Measurements from ENCODE around the gene ATP6V1B1. TPM values are rescaled to one million over a fixed set of nuclear protein-coding genes. Genes with fewer than 3 reads are reported as not detected.

ATP6V1B1 gene
- total and polyA plus RNA-seq, 2 of the 4 experiments (the other 2 are of a cell fraction) = 1.3 TPM; not detected in 1

DNA sequence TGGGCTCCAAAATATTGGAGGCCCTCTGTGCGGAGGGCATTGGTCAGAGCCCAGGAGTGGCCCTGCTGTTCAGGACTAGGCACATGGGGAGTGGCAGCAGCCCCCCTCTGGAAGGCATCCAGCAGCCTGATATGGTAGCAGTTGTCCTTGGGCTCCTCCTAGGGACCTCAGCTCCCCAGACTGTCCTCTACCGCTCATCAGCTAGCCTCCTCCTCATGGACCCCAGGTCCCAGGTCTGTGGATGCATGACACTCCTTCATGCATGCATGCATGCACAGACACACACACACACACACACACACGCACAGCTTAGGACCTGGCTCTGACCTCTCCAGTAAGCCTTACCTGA is 15.4 kb upstream of the ATP6V1B1 start:
- POLR2A ChIA-PET (ENCODE audit: unreplicated experiment) = no interaction called here
- no TSS peak for BruUV-seq (replicated peaks)
- H3K4ac ChIP-seq (ENCODE audit: low read depth, low read length) = no peak overlapping the region

More for the DNA sequence above, 15.4 kb upstream of the ATP6V1B1 start:
- no peak overlapping the region for H3K4me3 ChIP-seq (ENCODE audit: insufficient read depth, low read depth, low read length)
- H3K9ac ChIP-seq (ENCODE audit: low read depth, low read length) = no peak overlapping the region
- no peak overlapping the region for H2BK20ac ChIP-seq (ENCODE audit: low read depth, low read length)
- no peak overlapping the region for H3K56ac ChIP-seq (ENCODE audit: extremely low read depth, insufficient read depth, low read length)
- H2BK5ac ChIP-seq (ENCODE audit: low read depth, low read length, poor library complexity, severe bottlenecking) = no peak overlapping the region
- CTCF ChIA-PET = interaction anchor here (0.6 to 1.4 kb wide), 7 partner anchors 28 to 57 kb away, joined by 3 to 7 read pairs (median 4); no protein-coding TSS in a partner anchor
- H2AK5ac ChIP-seq (ENCODE audit: low read depth, low read length) = no peak overlapping the region
- no peaks in the 10 kb centered on the region for H3K79me1 ChIP-seq (ENCODE audit: low read depth in 1 of 2, low read length in 2 of 2)
- no CpG with 5 or more reads among the region's 3 CpGs for WGBS, 2 experiments (ENCODE audit: extremely low coverage in 2 of 2, insufficient read length in 1 of 2)
- no peak overlapping the region for H3K27ac ChIP-seq (ENCODE audit: insufficient read depth, low read length)
- H4K91ac ChIP-seq (ENCODE audit: insufficient read depth, low read depth, low read length) = no peak overlapping the region
- peak overlapping the region; percentile 18 for H2AFZ ChIP-seq (replicated peaks; ENCODE audit: low read length, poor library complexity)
- dilution Hi-C loops (cut with HindIII; ENCODE audit: low sequenced_read_pairs, unreplicated experiment) (no loop called here), in situ Hi-C loops (cut with MboI; ENCODE audit: low sequenced_read_pairs) (no loop called here), intact Hi-C loops (cut with micrococcal nuclease) (loop anchor here (1.0 to 2.0 kb wide), 3 partner anchors 26 to 58 kb away; no protein-coding TSS in a partner anchor)
- H2BK15ac ChIP-seq (ENCODE audit: low read depth, low read length) = no peak overlapping the region
- no peak overlapping the region for H3K4me2 ChIP-seq (ENCODE audit: low read depth, low read length)
- TF ChIP-seq FOS (IDR thresholded peaks at IDR 0.05; ENCODE audit: low read depth, low read length) = no peak
- no peak for TF ChIP-seq POLR2A (IDR thresholded peaks at IDR 0.05; ENCODE audit: low read depth, low read length)
- TF ChIP-seq SMC3 (IDR thresholded peaks at IDR 0.05; ENCODE audit: low read depth, low read length) = no peak
- no peak for TF ChIP-seq NFE2L2 (IDR thresholded peaks at IDR 0.05; ENCODE audit: low read depth, low read length)
- TF ChIP-seq RAD21 (IDR thresholded peaks at IDR 0.05; ENCODE audit: low read length) = no peak
- TF ChIP-seq CEBPB (IDR thresholded peaks at IDR 0.05; ENCODE audit: low read depth, low read length) = no peak
- no peak for TF ChIP-seq BHLHE40 (IDR thresholded peaks at IDR 0.05; ENCODE audit: low read depth, low read length)
- TF ChIP-seq MAFK (IDR thresholded peaks at IDR 0.05; ENCODE audit: low read depth, low read length) = no peak
- TF ChIP-seq, protein P1, sequence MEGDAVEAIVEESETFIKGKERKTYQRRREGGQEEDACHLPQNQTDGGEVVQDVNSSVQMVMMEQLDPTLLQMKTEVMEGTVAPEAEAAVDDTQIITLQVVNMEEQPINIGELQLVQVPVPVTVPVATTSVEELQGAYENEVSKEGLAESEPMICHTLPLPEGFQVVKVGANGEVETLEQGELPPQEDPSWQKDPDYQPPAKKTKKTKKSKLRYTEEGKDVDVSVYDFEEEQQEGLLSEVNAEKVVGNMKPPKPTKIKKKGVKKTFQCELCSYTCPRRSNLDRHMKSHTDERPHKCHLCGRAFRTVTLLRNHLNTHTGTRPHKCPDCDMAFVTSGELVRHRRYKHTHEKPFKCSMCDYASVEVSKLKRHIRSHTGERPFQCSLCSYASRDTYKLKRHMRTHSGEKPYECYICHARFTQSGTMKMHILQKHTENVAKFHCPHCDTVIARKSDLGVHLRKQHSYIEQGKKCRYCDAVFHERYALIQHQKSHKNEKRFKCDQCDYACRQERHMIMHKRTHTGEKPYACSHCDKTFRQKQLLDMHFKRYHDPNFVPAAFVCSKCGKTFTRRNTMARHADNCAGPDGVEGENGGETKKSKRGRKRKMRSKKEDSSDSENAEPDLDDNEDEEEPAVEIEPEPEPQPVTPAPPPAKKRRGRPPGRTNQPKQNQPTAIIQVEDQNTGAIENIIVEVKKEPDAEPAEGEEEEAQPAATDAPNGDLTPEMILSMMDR (conservative IDR thresholded peaks at IDR 0.05; ENCODE audit: low read depth, low read length) = no peak
- no peak for TF ChIP-seq RCOR1 (IDR thresholded peaks at IDR 0.05; ENCODE audit: insufficient replicate concordance, low read length)
- TF ChIP-seq MAZ (IDR thresholded peaks at IDR 0.05; ENCODE audit: borderline replicate concordance, low read depth, low read length) = no peak
- TF ChIP-seq, protein P2, sequence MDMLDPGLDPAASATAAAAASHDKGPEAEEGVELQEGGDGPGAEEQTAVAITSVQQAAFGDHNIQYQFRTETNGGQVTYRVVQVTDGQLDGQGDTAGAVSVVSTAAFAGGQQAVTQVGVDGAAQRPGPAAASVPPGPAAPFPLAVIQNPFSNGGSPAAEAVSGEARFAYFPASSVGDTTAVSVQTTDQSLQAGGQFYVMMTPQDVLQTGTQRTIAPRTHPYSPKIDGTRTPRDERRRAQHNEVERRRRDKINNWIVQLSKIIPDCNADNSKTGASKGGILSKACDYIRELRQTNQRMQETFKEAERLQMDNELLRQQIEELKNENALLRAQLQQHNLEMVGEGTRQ (IDR thresholded peaks at IDR 0.05; ENCODE audit: low read depth, low read length) = no peak
- no peak for TF ChIP-seq CHD1 (IDR thresholded peaks at IDR 0.05; ENCODE audit: low read depth, low read length)
- TF ChIP-seq, protein P3, sequence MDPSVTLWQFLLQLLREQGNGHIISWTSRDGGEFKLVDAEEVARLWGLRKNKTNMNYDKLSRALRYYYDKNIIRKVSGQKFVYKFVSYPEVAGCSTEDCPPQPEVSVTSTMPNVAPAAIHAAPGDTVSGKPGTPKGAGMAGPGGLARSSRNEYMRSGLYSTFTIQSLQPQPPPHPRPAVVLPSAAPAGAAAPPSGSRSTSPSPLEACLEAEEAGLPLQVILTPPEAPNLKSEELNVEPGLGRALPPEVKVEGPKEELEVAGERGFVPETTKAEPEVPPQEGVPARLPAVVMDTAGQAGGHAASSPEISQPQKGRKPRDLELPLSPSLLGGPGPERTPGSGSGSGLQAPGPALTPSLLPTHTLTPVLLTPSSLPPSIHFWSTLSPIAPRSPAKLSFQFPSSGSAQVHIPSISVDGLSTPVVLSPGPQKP (IDR thresholded peaks at IDR 0.05; ENCODE audit: borderline replicate concordance, low read depth, low read length) = no peak
- TF ChIP-seq MXI1 (IDR thresholded peaks at IDR 0.05; ENCODE audit: borderline replicate concordance, low read depth, low read length) = no peak
- no peak for TF ChIP-seq RFX5 (IDR thresholded peaks at IDR 0.05; ENCODE audit: low read depth, low read length)
- H3K36me3 ChIP-seq (ENCODE audit: control insufficient read depth, insufficient read depth, low read length) = no peaks in the 10 kb centered on the region
- no peak overlapping the region for H4K8ac ChIP-seq (ENCODE audit: low read depth in 2 of 2, low read length in 2 of 2)
- H3K14ac ChIP-seq (replicated peaks; ENCODE audit: low read depth, low read length) = no peak overlapping the region
- H2AK9ac ChIP-seq (replicated peaks; ENCODE audit: low read depth, low read length, poor library complexity) = no peak overlapping the region
- no peaks in the 10 kb centered on the region for H4K20me1 ChIP-seq (ENCODE audit: insufficient read depth, low read length)
- H3K23ac ChIP-seq (ENCODE audit: low read depth, low read length) = no peak overlapping the region
- H3K9me1 ChIP-seq (ENCODE audit: insufficient read depth, low read length) = no peaks in the 10 kb centered on the region
- ATAC-seq (ENCODE audit: low read depth) = no peak
- H3K4me1 ChIP-seq (ENCODE audit: control insufficient read depth, insufficient read depth, low read length) = no peaks in the 10 kb centered on the region
- no peaks in the 10 kb centered on the region for H3K27me3 ChIP-seq (ENCODE audit: control insufficient read depth, insufficient read depth, low read length)
- H4K5ac ChIP-seq (ENCODE audit: low read depth, low read length) = no peak overlapping the region
- DNase-seq = no peak
- H3K18ac ChIP-seq (ENCODE audit: low read depth, low read length) = no peak overlapping the region
- no peak overlapping the region for H2BK120ac ChIP-seq (ENCODE audit: low read depth, low read length)
- 0 out of 2 replicates have a peak, but pooled peaks cover 3% of the 10 kb centered on the region for H3K9me3 ChIP-seq (ENCODE audit: control insufficient read depth, insufficient read depth, low read length)

Data from IMR-90 (cell line).